Ovary (tissue), 3 donors: Measurements from ENCODE around the gene MAD2L1BP.

Source experiments
- CTCF ChIP-seq, 3 donors: fragments of 450-650 bp in 2 of 3; fragments of 200-600 bp in 1 of 3; IDR thresholded peaks; one replicate each; pipeline versions ENCODE4 v1.5.1 to v1.8.0; 2016 to 2022; ENCODE audit warnings: antibody characterized with exemption in 3 of 3, mild to moderate bottlenecking in 1 of 3
- EP300 ChIP-seq: sonication (generic); formaldehyde crosslinking; IDR thresholded peaks from one replicate; pipeline ENCODE4 v1.6.1; 2017; ENCODE audit warnings: antibody characterized with exemption
- POLR2A ChIP-seq: fragments of 450-650 bp; IDR thresholded peaks from one replicate; pipeline ENCODE4 v1.6.1; 2017; ENCODE audit warnings: antibody characterized with exemption, mild to moderate bottlenecking, moderate library complexity
- donor health status: DM: no; HTN: no; CAD: no.

GRCh38 chr6:43606019-43606418, 29.6 kb upstream of the MAD2L1BP start:
- TF ChIP-seq CTCF (IDR thresholded peaks at IDR 0.05), result no peak
- no peak for TF ChIP-seq POLR2A
- no peak for TF ChIP-seq EP300
